Activated CD4-positive, CD25-positive, alpha-beta regulatory T cell treated with anti-CD3 and anti-CD28 coated beads, Interleukin-2, amount 50 U/mL, for 24 hours (primary cell): ENCODE data around the gene FALEC.
"Not testable (repeated sequence)": the region's sequence is repeated elsewhere in the genome, so short reads cannot be mapped to it uniquely, and the experiment has no call there.

ENCODE experiments used
- ATAC-seq, 2 donors: fragments of 150-1000 bp; cut with Tn5 transposase; one replicate each; pipeline ENCODE4 v1.10.0; 2021; ENCODE audit warnings: mild to moderate bottlenecking in 1 of 2, moderate library complexity in 1 of 2

The FALEC gene

GRCh38 chr1:150559656-150560010 lies 44.1 kb downstream of the FALEC start:
- ATAC-seq = no peak

GRCh38 chr1:150560011-150560438 lies 44.5 kb downstream of the FALEC start:
- ATAC-seq = peak; percentile 7 to 8

- ATAC-seq = peak; percentile 34 to 39
Measured at GRCh38 chr1:150560576-150561253, 45.2 kb downstream of the FALEC start.

GRCh38 chr1:150561254-150561973 lies 45.9 kb downstream of the FALEC start:
- peak; percentile 12 for ATAC-seq

GRCh38 chr1:150561974-150562445 lies 46.5 kb downstream of the FALEC start:
- peak; percentile 59 to 60 for ATAC-seq

- ATAC-seq = peak; percentile 21 to 27
Measured at GRCh38 chr1:150562446-150563339, 47.1 kb downstream of the FALEC start.

GRCh38 chr1:150563340-150564038 lies 47.9 kb downstream of the FALEC start:
- ATAC-seq = peak; percentile 44 to 47

- ATAC-seq = no peak
Measured at GRCh38 chr1:150564051-150564991, 48.8 kb downstream of the FALEC start.

- not testable (repeated sequence) for ATAC-seq
Measured at GRCh38 chr1:150565240-150565991, 49.9 kb downstream of the FALEC start.

- ATAC-seq = no peak
Measured at GRCh38 chr1:150566589-150567340, 51.2 kb downstream of the FALEC start.

- ATAC-seq = peak; percentile 53 to 60
Measured at GRCh38 chr1:150567341-150567716, 51.8 kb downstream of the FALEC start.

GRCh38 chr1:150567717-150568593 lies 52.4 kb downstream of the FALEC start:
- peak; percentile 27 to 42 for ATAC-seq

- ATAC-seq = no peak
Measured at GRCh38 chr1:150568594-150568966, 53.0 kb downstream of the FALEC start.

GRCh38 chr1:150572918-150573647 lies 57.5 kb downstream of the FALEC start:
- ATAC-seq = peak; percentile 17 to 27

- peak; percentile 4 to 6 for ATAC-seq
Measured at GRCh38 chr1:150573648-150574071, 58.1 kb downstream of the FALEC start.

- ATAC-seq = no peak
Measured at GRCh38 chr1:150574260-150575071, 58.9 kb downstream of the FALEC start.

GRCh38 chr1:150575072-150575489 lies 59.5 kb downstream of the FALEC start:
- no peak for ATAC-seq
